HCT116 (cell line): ENCODE data around the gene DIS3L2. TPM values are rescaled to one million over a fixed set of nuclear protein-coding genes. Genes with fewer than 3 reads are reported as not detected.

ENCODE experiments used
- ATAC-seq: fragments of 200-7000 bp; cut with Tn5 transposase; 2 replicates; pipeline ENCODE4 v1.9.1; 2020; ENCODE audit warnings: mild to moderate bottlenecking, moderate library complexity
- BruUV-seq: library from RNA; stranded (reverse); fragments of 400-500 nt; replicated peaks from 2 replicates; lab custom pipeline; 2021; lab: Mats Ljungman, UMichigan
- CTCF ChIA-PET: fragments of 300-600 bp; sonication (Branson Sonifier 250); formaldehyde crosslinking; loops from one replicate; lab custom pipeline; 2021; ENCODE audit warnings: antibody characterized with exemption; lab: Charles Lee
- POLR2A ChIA-PET: fragments of 300-600, 350-600 bp; sonication (Branson Sonifier 250); formaldehyde crosslinking; loops from one replicate; lab custom pipeline; 2021; ENCODE audit warnings: antibody characterized with exemption; lab: Charles Lee
- RAD21 ChIA-PET, 2 experiments: fragments of 300-600 bp; sonication (Branson Sonifier 250); formaldehyde crosslinking; loops; one replicate each; lab custom pipeline; 2023; ENCODE audit warnings: low total read pairs in 2 of 2; ENCODE audit not compliant: uncharacterized antibody in 2 of 2, unreplicated experiment in 2 of 2, low non-redundant PET in 1 of 2; lab: Charles Lee
- DNase-seq: peaks from one replicate; pipeline ENCODE4 v3.0.0-alpha.2; 2010; ENCODE audit warnings: low read depth, low spot score
- H2AFZ ChIP-seq: fragments of 200-600 bp; shearing (Covaris generic), sonication (generic); 2 replicates; pipeline ENCODE4 v1.6.1; 2017; ENCODE audit warnings: low read depth, mixed run types, mixed read lengths, antibody characterized with exemption, low read length; ENCODE audit not compliant: poor library complexity, severe bottlenecking
- H3K27ac ChIP-seq: 2 replicates; pipeline ENCODE4 v1.5.1; 2012; ENCODE audit warnings: low read depth, low read length
- H3K27me3 ChIP-seq: fragments of 200-600 bp; sonication (generic); 2 replicates; pipeline ENCODE4 v1.6.1; 2016; ENCODE audit warnings: mixed run types, low read length, mixed read lengths; ENCODE audit not compliant: insufficient read depth
- H3K36me3 ChIP-seq, 2 experiments: fragments of 200-500 bp in 1 of 2; fragments of 200-600 bp in 1 of 2; sonication (Bioruptor generic) in 1 of 2; sonication (generic) in 1 of 2; 2 replicates each; pipeline versions ENCODE4 v1.5.1 to v1.6.1; 2014 to 2016; ENCODE audit warnings: low read length in 2 of 2, inconsistent platforms in 1 of 2, mixed read lengths in 1 of 2, mixed run types in 1 of 2; ENCODE audit not compliant: insufficient read depth in 2 of 2, control insufficient read depth in 1 of 2
- H3K4me1 ChIP-seq, 2 experiments: fragments of 200-600 bp in 1 of 2; sonication (generic) in 1 of 2; 2 replicates each; pipeline versions ENCODE4 v1.5.1 to v1.6.1; 2012 to 2017; ENCODE audit warnings: low read length in 2 of 2, inconsistent platforms in 1 of 2, mild to moderate bottlenecking in 1 of 2, mixed read lengths in 1 of 2, mixed run types in 1 of 2, moderate library complexity in 1 of 2; ENCODE audit not compliant: insufficient read depth in 2 of 2, control insufficient read depth in 1 of 2
- H3K4me2 ChIP-seq: fragments of 200-600 bp; sonication (generic); 2 replicates; pipeline ENCODE4 v1.6.1; 2017; ENCODE audit warnings: mixed run types, low read length, mixed read lengths
- H3K4me3 ChIP-seq, 2 experiments: fragments of 200-600 bp in 1 of 2; sonication (generic) in 1 of 2; replicated peaks in 1 of 2; 2 replicates each; pipeline ENCODE4 v1.5.1; 2011 to 2016; ENCODE audit warnings: low read length in 2 of 2, control low read depth in 1 of 2, low read depth in 1 of 2, mild to moderate bottlenecking in 1 of 2, mixed read lengths in 1 of 2, mixed run types in 1 of 2
- H3K79me2 ChIP-seq: fragments of 200-600 bp; sonication (generic); 2 replicates; pipeline ENCODE4 v1.6.1; 2017; ENCODE audit warnings: mild to moderate bottlenecking, mixed run types, low read length, moderate library complexity, mixed read lengths; ENCODE audit not compliant: insufficient read depth
- H3K9ac ChIP-seq: fragments of 200-600 bp; sonication (generic); 2 replicates; pipeline ENCODE4 v1.6.1; 2016; ENCODE audit warnings: low read length, mixed read lengths
- H3K9me2 ChIP-seq: fragments of 200-600 bp; sonication (generic), shearing (Covaris generic); 2 replicates; pipeline ENCODE4 v1.6.1; 2017; ENCODE audit warnings: mixed run types, mild to moderate bottlenecking, moderate library complexity; ENCODE audit not compliant: insufficient read depth
- H3K9me3 ChIP-seq, 2 experiments: fragments of 200-500 bp in 1 of 2; fragments of 200-600 bp in 1 of 2; sonication (Bioruptor generic) in 1 of 2; sonication (generic) in 1 of 2; 2 replicates each; pipeline ENCODE4 v1.6.1; 2014 to 2017; ENCODE audit warnings: low read length in 2 of 2, mixed read lengths in 2 of 2, inconsistent platforms in 1 of 2, low read depth in 1 of 2, mild to moderate bottlenecking in 1 of 2, mixed run types in 1 of 2, moderate library complexity in 1 of 2; ENCODE audit not compliant: control insufficient read depth in 1 of 2, insufficient read depth in 1 of 2
- H4K20me1 ChIP-seq: fragments of 200-600 bp; sonication (generic), shearing (Covaris generic); 2 replicates; pipeline ENCODE4 v1.6.1; 2017; ENCODE audit warnings: mixed run types, mild to moderate bottlenecking, moderate library complexity; ENCODE audit not compliant: insufficient read depth
- CBX3 ChIP-seq: IDR thresholded peaks from 2 replicates; pipeline ENCODE4 v1.6.1; 2012; ENCODE audit warnings: low read depth
- EZH2phosphoT487 ChIP-seq: fragments of 200-600 bp; IDR thresholded peaks from 2 replicates; pipeline ENCODE4 v1.6.1; 2018; ENCODE audit warnings: antibody characterized with exemption, borderline replicate concordance
- JUND ChIP-seq: IDR thresholded peaks from 2 replicates; pipeline ENCODE4 v1.6.1; 2012
- POLR2A ChIP-seq: IDR thresholded peaks from 2 replicates; pipeline ENCODE4 v1.7.0; 2011; ENCODE audit warnings: borderline replicate concordance; ENCODE audit not compliant: insufficient read depth, insufficient read length; ENCODE audit errors: extremely low read depth
- POLR2AphosphoS5 ChIP-seq: IDR thresholded peaks from 2 replicates; pipeline ENCODE4 v1.6.1; 2011; ENCODE audit warnings: mild to moderate bottlenecking, low read depth, low read length, moderate library complexity
- SRF ChIP-seq: IDR thresholded peaks from 2 replicates; pipeline ENCODE4 v1.6.1; 2012; ENCODE audit warnings: low read depth
- TCF7L2 ChIP-seq: IDR thresholded peaks from 2 replicates; pipeline ENCODE4 v1.7.0; 2011; ENCODE audit warnings: borderline replicate concordance, inconsistent platforms; ENCODE audit not compliant: insufficient read depth, insufficient read length; ENCODE audit errors: extremely low read depth
- intact Hi-C: fragments of 100-400 bp; cut with micrococcal nuclease; formaldehyde crosslinking; loops from 2 replicates; pipeline ENCODE4 v1.10.0; 2022
- total RNA-seq: library from RNA; stranded (reverse); gene quantifications from one replicate; pipeline ENCODE4 v1.2.1, GENCODE V29; 2021; ENCODE audit not compliant: unreplicated experiment
- TF ChIP-seq, protein P1 (sequence below): IDR thresholded peaks from 2 replicates; pipeline ENCODE4 v1.6.1; 2012
- TF ChIP-seq, protein P2 (sequence below): IDR thresholded peaks from 2 replicates; pipeline ENCODE4 v1.6.1; 2011; ENCODE audit warnings: mild to moderate bottlenecking, low read length, moderate library complexity; ENCODE audit not compliant: insufficient replicate concordance; ENCODE audit errors: extremely low read depth

The DIS3L2 gene
- total RNA-seq, 1 experiment from 2014 or later: 42.5 TPM

DNA sequence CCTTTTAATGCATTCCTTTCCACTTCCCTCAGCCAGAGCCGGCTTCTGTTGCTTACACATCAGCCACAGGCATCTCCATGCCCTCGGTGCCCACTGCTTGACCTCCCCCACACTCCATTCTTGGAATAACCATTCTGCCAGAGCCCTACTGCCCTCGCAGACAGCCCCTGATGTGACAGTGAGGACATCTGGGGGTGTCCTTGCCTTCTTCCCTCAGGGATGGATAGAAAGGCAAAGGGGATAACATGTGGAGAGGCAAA is 28.9 kb upstream of the DIS3L2 start:
- Histone ChIP-seq H2AFZ (no peak overlapping the region), H4K20me1 (no peaks in the 10 kb centered on the region), H3K9me3 (no peaks in the 10 kb centered on the region), H3K9ac (no peak overlapping the region), H3K4me3 (no peak overlapping the region), H3K27me3 (no peaks in the 10 kb centered on the region), H3K9me2 (no peaks in the 10 kb centered on the region), H3K36me3 (no peaks in the 10 kb centered on the region), H3K4me1 (no peaks in the 10 kb centered on the region), H3K79me2 (no peaks in the 10 kb centered on the region), H3K27ac (no peak overlapping the region), H3K4me2 (no peak overlapping the region)
- ChIA-PET POLR2A (no interaction called here), CTCF (no interaction called here), RAD21 (no interaction called here)
- TF ChIP-seq CBX3 (no peak), POLR2A (no peak), SRF (no peak), POLR2AphosphoS5 (no peak), EZH2phosphoT487 (no peak), TCF7L2 (no peak), JUND (no peak)
- TF ChIP-seq, protein P1, sequence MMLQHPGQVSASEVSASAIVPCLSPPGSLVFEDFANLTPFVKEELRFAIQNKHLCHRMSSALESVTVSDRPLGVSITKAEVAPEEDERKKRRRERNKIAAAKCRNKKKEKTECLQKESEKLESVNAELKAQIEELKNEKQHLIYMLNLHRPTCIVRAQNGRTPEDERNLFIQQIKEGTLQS: no peak
- TF ChIP-seq, protein P2, sequence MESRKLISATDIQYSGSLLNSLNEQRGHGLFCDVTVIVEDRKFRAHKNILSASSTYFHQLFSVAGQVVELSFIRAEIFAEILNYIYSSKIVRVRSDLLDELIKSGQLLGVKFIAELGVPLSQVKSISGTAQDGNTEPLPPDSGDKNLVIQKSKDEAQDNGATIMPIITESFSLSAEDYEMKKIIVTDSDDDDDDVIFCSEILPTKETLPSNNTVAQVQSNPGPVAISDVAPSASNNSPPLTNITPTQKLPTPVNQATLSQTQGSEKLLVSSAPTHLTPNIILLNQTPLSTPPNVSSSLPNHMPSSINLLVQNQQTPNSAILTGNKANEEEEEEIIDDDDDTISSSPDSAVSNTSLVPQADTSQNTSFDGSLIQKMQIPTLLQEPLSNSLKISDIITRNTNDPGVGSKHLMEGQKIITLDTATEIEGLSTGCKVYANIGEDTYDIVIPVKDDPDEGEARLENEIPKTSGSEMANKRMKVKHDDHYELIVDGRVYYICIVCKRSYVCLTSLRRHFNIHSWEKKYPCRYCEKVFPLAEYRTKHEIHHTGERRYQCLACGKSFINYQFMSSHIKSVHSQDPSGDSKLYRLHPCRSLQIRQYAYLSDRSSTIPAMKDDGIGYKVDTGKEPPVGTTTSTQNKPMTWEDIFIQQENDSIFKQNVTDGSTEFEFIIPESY: no peak
- ATAC-seq: no peak
- no TSS peak for BruUV-seq
- intact Hi-C loops: no loop called here
- no peak for DNase-seq
